Mammary epithelial cell (primary cell): ENCODE results near the gene POLR2J.

ENCODE experiments used
- EZH2 ChIP-seq: IDR thresholded peaks from 2 replicates; pipeline ENCODE4 v1.6.1; 2012; ENCODE audit warnings: low read length, inconsistent platforms, borderline replicate concordance
- TF ChIP-seq, protein P1 (sequence below), 2 donors: IDR thresholded peaks in 1 of 2; conservative IDR thresholded peaks in 1 of 2; 2 replicates each; pipeline ENCODE4 v1.5.1; 2011 to 2012; ENCODE audit warnings: inconsistent platforms in 2 of 2, low read length in 2 of 2, mild to moderate bottlenecking in 2 of 2, control low read depth in 1 of 2, low read depth in 1 of 2; ENCODE audit not compliant: insufficient read depth in 1 of 2; ENCODE audit errors: extremely low read depth in 1 of 2

DNA sequence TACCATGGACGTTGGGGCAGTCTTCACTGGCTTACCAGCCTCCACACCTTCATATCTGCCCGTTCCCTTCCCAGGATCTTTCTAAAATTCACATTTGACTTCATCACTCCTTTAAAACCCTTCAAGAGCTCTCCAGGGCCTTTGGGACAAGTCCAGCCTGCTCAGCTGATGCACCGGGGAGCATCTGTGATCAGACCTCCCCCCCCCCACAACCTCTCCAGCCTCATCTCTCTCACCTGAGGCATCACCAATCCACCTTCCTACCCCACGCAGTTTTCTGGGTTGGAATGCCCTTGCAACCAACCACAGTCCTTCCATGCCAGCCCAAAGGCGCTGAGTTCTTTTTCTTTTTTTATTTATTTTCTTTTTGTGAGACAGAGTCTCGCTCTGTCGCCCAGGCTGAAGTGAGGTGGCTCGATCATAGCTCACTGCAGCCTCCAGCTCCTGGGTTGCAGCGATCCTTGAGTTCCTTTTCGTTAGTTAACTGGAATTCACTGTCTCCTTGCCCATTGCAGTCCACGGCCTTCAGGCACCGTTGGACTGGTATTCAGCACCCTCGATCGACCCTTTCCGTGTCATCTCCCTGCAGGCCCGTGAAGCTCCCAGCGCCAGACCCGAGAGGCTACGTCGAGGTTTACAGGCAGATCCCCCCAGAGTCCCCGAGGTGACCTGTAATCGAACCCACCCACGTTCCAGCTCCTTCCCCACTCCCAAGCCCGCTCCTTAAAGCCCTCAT, 14.7 kb downstream of the POLR2J start:
- no peak for TF ChIP-seq EZH2
- TF ChIP-seq, protein P1, sequence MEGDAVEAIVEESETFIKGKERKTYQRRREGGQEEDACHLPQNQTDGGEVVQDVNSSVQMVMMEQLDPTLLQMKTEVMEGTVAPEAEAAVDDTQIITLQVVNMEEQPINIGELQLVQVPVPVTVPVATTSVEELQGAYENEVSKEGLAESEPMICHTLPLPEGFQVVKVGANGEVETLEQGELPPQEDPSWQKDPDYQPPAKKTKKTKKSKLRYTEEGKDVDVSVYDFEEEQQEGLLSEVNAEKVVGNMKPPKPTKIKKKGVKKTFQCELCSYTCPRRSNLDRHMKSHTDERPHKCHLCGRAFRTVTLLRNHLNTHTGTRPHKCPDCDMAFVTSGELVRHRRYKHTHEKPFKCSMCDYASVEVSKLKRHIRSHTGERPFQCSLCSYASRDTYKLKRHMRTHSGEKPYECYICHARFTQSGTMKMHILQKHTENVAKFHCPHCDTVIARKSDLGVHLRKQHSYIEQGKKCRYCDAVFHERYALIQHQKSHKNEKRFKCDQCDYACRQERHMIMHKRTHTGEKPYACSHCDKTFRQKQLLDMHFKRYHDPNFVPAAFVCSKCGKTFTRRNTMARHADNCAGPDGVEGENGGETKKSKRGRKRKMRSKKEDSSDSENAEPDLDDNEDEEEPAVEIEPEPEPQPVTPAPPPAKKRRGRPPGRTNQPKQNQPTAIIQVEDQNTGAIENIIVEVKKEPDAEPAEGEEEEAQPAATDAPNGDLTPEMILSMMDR (conservative IDR thresholded peaks at IDR 0.05 in 1 of 2, IDR thresholded peaks at IDR 0.05 in 1 of 2; ENCODE audit: extremely low read depth in 1 of 2, insufficient read depth in 1 of 2, low read depth in 1 of 2, low read length in 2 of 2): no peak
